ENCODE measurements around the gene KLHDC9.

Gene KLHDC9

GRCh38 chr1:161121834-161122233 lies 23.7 kb downstream of the KLHDC9 start:
- no peak overlapping the region for H3K4me3 ChIP-seq (ENCODE audit: low read length)
- no peak for TF ChIP-seq CTCF (conservative IDR thresholded peaks at IDR 0.05; ENCODE audit: low read length)
- DNase-seq (ENCODE audit: low read depth) = no peak

- DNase-seq (ENCODE audit: low read depth) = no peak
- no peak for TF ChIP-seq CTCF (conservative IDR thresholded peaks at IDR 0.05; ENCODE audit: low read length)
- no peak overlapping the region for H3K4me3 ChIP-seq (ENCODE audit: low read length)
These were observed 24.8 kb downstream of the KLHDC9 start for GRCh38 chr1:161122967-161123366.

- H3K4me3 ChIP-seq (ENCODE audit: low read length) = no peak overlapping the region
- TF ChIP-seq CTCF (conservative IDR thresholded peaks at IDR 0.05; ENCODE audit: low read length) = no peak
- DNase-seq (ENCODE audit: low read depth) = no peak
These were observed 29.5 kb downstream of the KLHDC9 start for GRCh38 chr1:161127649-161128048.

- no peak for DNase-seq (ENCODE audit: low read depth)
- H3K4me3 ChIP-seq (ENCODE audit: low read length) = no peak overlapping the region
- no peak for TF ChIP-seq CTCF (conservative IDR thresholded peaks at IDR 0.05; ENCODE audit: low read length)
These were observed 30.6 kb downstream of the KLHDC9 start for GRCh38 chr1:161128591-161129420.

GRCh38 chr1:161130266-161130665 lies 32.1 kb downstream of the KLHDC9 start:
- no peak overlapping the region for H3K4me3 ChIP-seq (ENCODE audit: low read length)
- no peak for TF ChIP-seq CTCF (conservative IDR thresholded peaks at IDR 0.05; ENCODE audit: low read length)
- DNase-seq (ENCODE audit: low read depth) = no peak

- TF ChIP-seq CTCF (conservative IDR thresholded peaks at IDR 0.05; ENCODE audit: low read length) = no peak
- DNase-seq (ENCODE audit: low read depth) = peak; percentile 29
- peak overlapping the region; percentile 97 for H3K4me3 ChIP-seq (ENCODE audit: low read length)
These were observed 33.6 kb downstream of the KLHDC9 start for GRCh38 chr1:161131523-161132409.
